K562 (cell line): ENCODE measurements around the gene DIP2B. TPM values are rescaled to one million over a fixed set of nuclear protein-coding genes. Genes with fewer than 3 reads are reported as not detected.

Experiments
- ATAC-seq: fragments of 200-7000 bp; cut with Tn5 transposase; 3 replicates; pipeline ENCODE4 v1.9.1; 2020; ENCODE audit warnings: moderate library complexity
- BruUV-seq: library from RNA; stranded (reverse); fragments of 400-500 nt; replicated peaks from 2 replicates; lab custom pipeline; 2021; lab: Mats Ljungman, UMichigan
- CTCF ChIA-PET: fragments of 300-600 bp; formaldehyde crosslinking; extraction: SDS; loops from one replicate; lab custom pipeline; 2021; ENCODE audit warnings: low intra/inter-chr PET ratio; lab: Yijun Ruan, JAX
- POLR2A ChIA-PET: fragments of 300-600, 350-650 bp; sonication (Branson Sonifier 250); formaldehyde crosslinking; extraction: SDS; loops from one replicate; lab custom pipeline; 2021; ENCODE audit warnings: antibody characterized with exemption, inconsistent platforms; lab: Yijun Ruan, JAX
- DNase-seq, 4 experiments: peaks; one replicate each; pipeline versions ENCODE4 v3.0.0 to v3.0.0-alpha.2; 2011 to 2018; ENCODE audit warnings: low spot score in 3 of 4, mixed read lengths in 3 of 4; ENCODE audit errors: extremely low read depth in 1 of 4
- FAIRE-seq: peaks from 2 replicates; lab custom pipeline; 2011; peaks lifted over from hg19 to GRCh38; lab: Jason Lieb, UNC
- H2AFZ ChIP-seq: 2 replicates; pipeline ENCODE4 v1.6.0; 2011; ENCODE audit warnings: low read depth, low read length, control low read depth, inconsistent platforms
- H3K27ac ChIP-seq: fragments of 200-600 bp; 3 replicates; pipeline ENCODE4 v1.8.0; 2011; ENCODE audit warnings: low read depth, mild to moderate bottlenecking, control low read depth, inconsistent platforms, low read length, moderate library complexity, mixed read lengths; ENCODE audit errors: extremely low read depth
- H3K27me3 ChIP-seq, 2 experiments: fragments of 300-600 bp in 1 of 2; 2 replicates in 1 of 2; 3 replicates in 1 of 2; pipeline versions ENCODE4 v1.6.0 to v1.8.0; 2011; ENCODE audit warnings: inconsistent platforms in 2 of 2, low read length in 2 of 2, mild to moderate bottlenecking in 1 of 2, mixed read lengths in 1 of 2, moderate library complexity in 1 of 2; ENCODE audit not compliant: control insufficient read depth in 2 of 2, insufficient read depth in 2 of 2
- H3K36me3 ChIP-seq: fragments of 300-600 bp; 3 replicates; pipeline ENCODE4 v1.8.0; 2011; ENCODE audit warnings: mild to moderate bottlenecking, low read length, inconsistent platforms; ENCODE audit not compliant: control insufficient read depth, insufficient read depth
- H3K4me1 ChIP-seq, 2 experiments: fragments of 200-600 bp in 1 of 2; replicated peaks in 1 of 2; 2 replicates in 1 of 2; 3 replicates in 1 of 2; pipeline versions ENCODE4 v1.5.1 to v1.8.0; 2011; ENCODE audit warnings: inconsistent platforms in 2 of 2, low read length in 2 of 2, mild to moderate bottlenecking in 1 of 2, mixed read lengths in 1 of 2, moderate library complexity in 1 of 2; ENCODE audit not compliant: control insufficient read depth in 2 of 2, insufficient read depth in 2 of 2
- H3K4me2 ChIP-seq: 2 replicates; pipeline ENCODE4 v1.6.1; 2011; ENCODE audit warnings: low read length, control low read depth, inconsistent platforms, mixed read lengths; ENCODE audit not compliant: insufficient read depth
- H3K4me3 ChIP-seq: fragments of 200-600 bp; sonication (generic), shearing (Covaris generic); 2 replicates; pipeline ENCODE4 v1.5.1; 2016; ENCODE audit warnings: control low read depth, inconsistent platforms
- H3K79me2 ChIP-seq: fragments of 200-600 bp; 3 replicates; pipeline ENCODE4 v1.8.0; 2011; ENCODE audit warnings: low read length, inconsistent platforms; ENCODE audit not compliant: control insufficient read depth, insufficient read depth
- H3K9ac ChIP-seq, 2 experiments: 2 replicates each; pipeline versions ENCODE4 v1.6.0 to v1.6.1; 2011; ENCODE audit warnings: low read depth in 2 of 2, low read length in 2 of 2, control low read depth in 1 of 2, inconsistent platforms in 1 of 2, mild to moderate bottlenecking in 1 of 2, mixed read lengths in 1 of 2; ENCODE audit not compliant: insufficient read depth in 1 of 2
- H3K9me1 ChIP-seq: one replicate; pipeline ENCODE4 v1.6.0; 2011; ENCODE audit warnings: inconsistent platforms, mild to moderate bottlenecking, low read length, moderate library complexity; ENCODE audit not compliant: control insufficient read depth, insufficient read depth
- H3K9me3 ChIP-seq: replicated peaks from 2 replicates; pipeline ENCODE4 v1.5.1; 2011; ENCODE audit warnings: low read depth, low read length, inconsistent platforms; ENCODE audit not compliant: control insufficient read depth, insufficient read depth
- H4K20me1 ChIP-seq: replicated peaks from 2 replicates; pipeline ENCODE4 v1.6.1; 2011; ENCODE audit warnings: low read length, inconsistent platforms, mixed read lengths; ENCODE audit not compliant: control insufficient read depth, insufficient read depth
- ETV6 ChIP-seq, 3 experiments: fragments of 150-350 bp in 1 of 3; sonication (generic) in 1 of 3; formaldehyde crosslinking in 1 of 3; IDR thresholded peaks; 2 replicates each; pipeline versions ENCODE4 v1.6.1 to v1.8.0; 2014 to 2022; ENCODE audit warnings: borderline replicate concordance in 2 of 3, low read depth in 2 of 3, antibody characterized with exemption in 1 of 3, low read length in 1 of 3, mild to moderate bottlenecking in 1 of 3, missing genetic modification reagents in 1 of 3
- NCOR1 ChIP-seq: fragments of 450-650 bp; IDR thresholded peaks from 2 replicates; pipeline ENCODE4 v1.6.1; 2016; ENCODE audit warnings: mild to moderate bottlenecking, moderate library complexity
- NFIX ChIP-seq: fragments of 250-450 bp; sonication (Bioruptor Pico); IDR thresholded peaks from 2 replicates; pipeline ENCODE4 v1.4.0; 2020; ENCODE audit warnings: low read depth, mild to moderate bottlenecking, moderate library complexity
- POLR2G ChIP-seq: fragments of 200-400 bp; formaldehyde crosslinking; IDR thresholded peaks from 2 replicates; pipeline ENCODE4 v1.6.1; 2017; ENCODE audit warnings: low read depth, mild to moderate bottlenecking, antibody characterized with exemption, low read length, moderate library complexity
- SMAD1 ChIP-seq: fragments of 150-350 bp; IDR thresholded peaks from 2 replicates; pipeline ENCODE4 v1.6.1; 2014; ENCODE audit warnings: low read length, low read depth; ENCODE audit not compliant: partially characterized antibody
- STAT5A ChIP-seq: IDR thresholded peaks from 2 replicates; pipeline ENCODE4 v1.6.1; 2012; ENCODE audit warnings: low read length, inconsistent platforms, borderline replicate concordance
- ZNF24 ChIP-seq: fragments of 450-650 bp; IDR thresholded peaks from 2 replicates; pipeline ENCODE4 v1.6.1; 2016
- WGBS: fragments of 100-300 bp; shearing (Covaris generic); methylation state at CpG from one replicate; pipeline ENCODE4 v1.1.6; 2016; ENCODE audit warnings: low coverage, mixed read lengths; ENCODE audit not compliant: insufficient coverage; ENCODE audit errors: missing lambda C conversion rate; 5-methylcytosine and 5-hydroxymethylcytosine counted together
- in situ Hi-C: fragments of 300-500 bp; cut with MboI; formaldehyde crosslinking; loops from 4 replicates; pipeline ENCODE4 v1.15.0; 2018; ENCODE audit warnings: inconsistent platforms, mixed read lengths
- intact Hi-C: fragments of 100-400 bp; cut with micrococcal nuclease; formaldehyde crosslinking; loops from 2 replicates; pipeline ENCODE4 v1.14.2; 2022
- polyA plus RNA-seq, 8 experiments: library from polyadenylated mRNA; depleted of rRNA in 4 of 8; stranded (reverse) in 5 of 8; unstranded in 3 of 8; fragments of >200 nt; fragmentation: Nextera tagmentation in 2 of 8; fragmentation: Illumina TruSeq in 1 of 8; extraction: Ambion mirVana in 2 of 8; extraction: Trizol in 1 of 8; gene quantifications; 2 replicates each; pipeline versions ENCODE4 v1.2.1 to v1.2.3, GENCODE V29; 2011 to 2014; ENCODE audit warnings: inconsistent platforms in 1 of 8, missing spikeins in 1 of 8
- total RNA-seq, 7 experiments: library from RNA; depleted of rRNA in 6 of 7; stranded (reverse); fragments of >200 nt in 6 of 7; fragmentation: Illumina TruSeq in 2 of 7; extraction: Trizol in 2 of 7; gene quantifications; 2 replicates each; pipeline versions ENCODE4 v1.2.1 to v1.2.3, GENCODE V29; 2011 to 2021; ENCODE audit warnings: low replicate concordance in 1 of 7
- TF ChIP-seq, protein P1 (sequence below): fragments of 250-450 bp; sonication (Bioruptor Pico); IDR thresholded peaks from 2 replicates; pipeline ENCODE4 v1.8.0; 2021; ENCODE audit warnings: mild to moderate bottlenecking, moderate library complexity
- TF ChIP-seq, protein P2 (sequence below): sonication (generic); IDR thresholded peaks from 2 replicates; pipeline ENCODE4 v1.6.1; 2016
- TF ChIP-seq, protein P3 (sequence below): IDR thresholded peaks from 2 replicates; pipeline ENCODE4 v1.6.1; 2011; ENCODE audit warnings: borderline replicate concordance, low read depth, mild to moderate bottlenecking, moderate library complexity, low read length; ENCODE audit not compliant: insufficient read depth, poor library complexity, severe bottlenecking
- TF ChIP-seq, protein P4 (sequence below), 2 experiments: IDR thresholded peaks in 1 of 2; conservative IDR thresholded peaks in 1 of 2; 2 replicates each; pipeline ENCODE4 v1.6.1; 2016; ENCODE audit warnings: low read depth in 2 of 2, mild to moderate bottlenecking in 1 of 2, missing compliant biosample characterization in 1 of 2, missing genetic modification characterization in 1 of 2, moderate library complexity in 1 of 2

DIP2B gene
- total and polyA plus RNA-seq, 9 of the 15 experiments (the other 6 are each of a cell fraction or from before 2014, with no cell fraction given), result 4.6 to 26.1 (median 18.8) TPM

DNA sequence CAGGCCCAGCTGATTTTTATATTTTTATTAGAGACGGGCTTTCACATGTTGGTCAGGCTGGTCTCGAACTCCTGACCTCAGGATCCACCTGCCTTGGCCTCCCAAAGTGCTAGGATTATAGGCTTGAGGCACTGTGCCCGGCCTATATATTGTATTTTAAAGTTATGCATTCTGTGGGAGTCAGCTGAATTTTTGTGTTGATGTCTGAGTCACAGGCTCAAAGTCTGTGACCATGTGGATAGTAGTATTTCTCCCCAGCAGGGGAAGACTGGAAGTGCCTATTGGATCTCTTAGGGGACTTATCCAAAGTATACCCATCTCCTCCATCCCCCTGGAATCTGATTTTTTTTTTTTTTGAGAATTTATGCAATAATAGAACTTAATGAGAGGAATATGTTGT lies 215.3 kb downstream of the DIP2B start:
- no peaks in the 10 kb centered on the region for H4K20me1 ChIP-seq
- TF ChIP-seq, protein P1, sequence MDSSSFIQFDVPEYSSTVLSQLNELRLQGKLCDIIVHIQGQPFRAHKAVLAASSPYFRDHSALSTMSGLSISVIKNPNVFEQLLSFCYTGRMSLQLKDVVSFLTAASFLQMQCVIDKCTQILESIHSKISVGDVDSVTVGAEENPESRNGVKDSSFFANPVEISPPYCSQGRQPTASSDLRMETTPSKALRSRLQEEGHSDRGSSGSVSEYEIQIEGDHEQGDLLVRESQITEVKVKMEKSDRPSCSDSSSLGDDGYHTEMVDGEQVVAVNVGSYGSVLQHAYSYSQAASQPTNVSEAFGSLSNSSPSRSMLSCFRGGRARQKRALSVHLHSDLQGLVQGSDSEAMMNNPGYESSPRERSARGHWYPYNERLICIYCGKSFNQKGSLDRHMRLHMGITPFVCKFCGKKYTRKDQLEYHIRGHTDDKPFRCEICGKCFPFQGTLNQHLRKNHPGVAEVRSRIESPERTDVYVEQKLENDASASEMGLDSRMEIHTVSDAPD (CRISPR knock-in tag), result no peak
- TF ChIP-seq NFIX (CRISPR knock-in tag) (no peak), SMAD1 (no peak), ETV6 (IDR thresholded peaks at IDR 0.05; ENCODE audit: borderline replicate concordance in 1 of 2, low read depth in 2 of 2, low read length in 1 of 2) (no peak), ETV6 (CRISPR knock-in tag; IDR thresholded peaks at IDR 0.05; ENCODE audit: borderline replicate concordance) (no peak), ZNF24 (no peak), STAT5A (no peak), NCOR1 (no peak), POLR2G (no peak)
- TF ChIP-seq, protein P2, sequence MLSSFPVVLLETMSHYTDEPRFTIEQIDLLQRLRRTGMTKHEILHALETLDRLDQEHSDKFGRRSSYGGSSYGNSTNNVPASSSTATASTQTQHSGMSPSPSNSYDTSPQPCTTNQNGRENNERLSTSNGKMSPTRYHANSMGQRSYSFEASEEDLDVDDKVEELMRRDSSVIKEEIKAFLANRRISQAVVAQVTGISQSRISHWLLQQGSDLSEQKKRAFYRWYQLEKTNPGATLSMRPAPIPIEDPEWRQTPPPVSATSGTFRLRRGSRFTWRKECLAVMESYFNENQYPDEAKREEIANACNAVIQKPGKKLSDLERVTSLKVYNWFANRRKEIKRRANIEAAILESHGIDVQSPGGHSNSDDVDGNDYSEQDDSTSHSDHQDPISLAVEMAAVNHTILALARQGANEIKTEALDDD, result no peak
- TF ChIP-seq, protein P3, sequence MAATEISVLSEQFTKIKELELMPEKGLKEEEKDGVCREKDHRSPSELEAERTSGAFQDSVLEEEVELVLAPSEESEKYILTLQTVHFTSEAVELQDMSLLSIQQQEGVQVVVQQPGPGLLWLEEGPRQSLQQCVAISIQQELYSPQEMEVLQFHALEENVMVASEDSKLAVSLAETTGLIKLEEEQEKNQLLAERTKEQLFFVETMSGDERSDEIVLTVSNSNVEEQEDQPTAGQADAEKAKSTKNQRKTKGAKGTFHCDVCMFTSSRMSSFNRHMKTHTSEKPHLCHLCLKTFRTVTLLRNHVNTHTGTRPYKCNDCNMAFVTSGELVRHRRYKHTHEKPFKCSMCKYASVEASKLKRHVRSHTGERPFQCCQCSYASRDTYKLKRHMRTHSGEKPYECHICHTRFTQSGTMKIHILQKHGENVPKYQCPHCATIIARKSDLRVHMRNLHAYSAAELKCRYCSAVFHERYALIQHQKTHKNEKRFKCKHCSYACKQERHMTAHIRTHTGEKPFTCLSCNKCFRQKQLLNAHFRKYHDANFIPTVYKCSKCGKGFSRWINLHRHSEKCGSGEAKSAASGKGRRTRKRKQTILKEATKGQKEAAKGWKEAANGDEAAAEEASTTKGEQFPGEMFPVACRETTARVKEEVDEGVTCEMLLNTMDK, result no peak
- TF ChIP-seq, protein P4, sequence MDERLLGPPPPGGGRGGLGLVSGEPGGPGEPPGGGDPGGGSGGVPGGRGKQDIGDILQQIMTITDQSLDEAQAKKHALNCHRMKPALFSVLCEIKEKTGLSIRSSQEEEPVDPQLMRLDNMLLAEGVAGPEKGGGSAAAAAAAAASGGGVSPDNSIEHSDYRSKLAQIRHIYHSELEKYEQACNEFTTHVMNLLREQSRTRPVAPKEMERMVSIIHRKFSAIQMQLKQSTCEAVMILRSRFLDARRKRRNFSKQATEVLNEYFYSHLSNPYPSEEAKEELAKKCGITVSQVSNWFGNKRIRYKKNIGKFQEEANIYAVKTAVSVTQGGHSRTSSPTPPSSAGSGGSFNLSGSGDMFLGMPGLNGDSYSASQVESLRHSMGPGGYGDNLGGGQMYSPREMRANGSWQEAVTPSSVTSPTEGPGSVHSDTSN (CRISPR knock-in tag; IDR thresholded peaks at IDR 0.05; ENCODE audit: low read depth), result no peak
- TF ChIP-seq, protein P4 (tag; conservative IDR thresholded peaks at IDR 0.05; ENCODE audit: low read depth), result no peak
- no peak overlapping the region for H3K27ac ChIP-seq
- ChIA-PET CTCF (no interaction called here), POLR2A (interaction anchor here (0.6 to 1.0 kb wide), 5 partner anchors 8 to 1203 kb away, joined by 3 to 4 read pairs (median 3); no protein-coding TSS in a partner anchor)
- no TSS peak for BruUV-seq
- H2AFZ ChIP-seq, result no peak overlapping the region
- DNase-seq (no peak), ATAC-seq (no peak), FAIRE-seq (no peak)
- no peaks in the 10 kb centered on the region for H3K27me3 ChIP-seq
- no peak overlapping the region for H3K4me3 ChIP-seq
- no peaks in the 10 kb centered on the region for H3K9me1 ChIP-seq
- H3K79me2 ChIP-seq, result no peaks in the 10 kb centered on the region
- H3K4me2 ChIP-seq, result no peak overlapping the region
- H3K4me1 ChIP-seq, result no peaks in the 10 kb centered on the region; a peak in 1 of 5 replicates
- intact Hi-C loops (no loop called here), in situ Hi-C loops (no loop called here)
- WGBS, result 97% methylated on average over 3 of the region's 3 CpGs
- H3K9ac ChIP-seq, result no peak overlapping the region
- H3K9me3 ChIP-seq, result no peaks in the 10 kb centered on the region
- peaks cover 62% of the 10 kb centered on the region for H3K36me3 ChIP-seq
